GM18507 (cell line): ENCODE results near the gene SPATA33.

Experiments used
- DNase-seq: peaks from one replicate; pipeline ENCODE4 v3.0.0; 2011; ENCODE audit warnings: low read depth; ENCODE audit not compliant: insufficient read length; ENCODE audit errors: extremely low spot score
- FAIRE-seq: peaks from 2 replicates; lab custom pipeline; 2011; peaks lifted over from hg19 to GRCh38; lab: Jason Lieb, UNC

The SPATA33 gene

GRCh38 chr16:89657442-89658220 lies at the start of gene SPATA33, which contains the start of gene CHMP1A:
Gene SPATA33, plus strand, starts transcription at chr16:89657836. Its CDS starts 76 bp downstream, at chr16:89657912.
Gene CHMP1A, minus strand, starts transcription at chr16:89657708. Its CDS starts 120 bp downstream, at chr16:89657588.
- peak; percentile 72 for FAIRE-seq
- peak; percentile 98 for DNase-seq

- FAIRE-seq (no peak), DNase-seq (no peak)
Observed at GRCh38 chr16:89607937-89608740, 49.5 kb upstream of the SPATA33 start.

DNA sequence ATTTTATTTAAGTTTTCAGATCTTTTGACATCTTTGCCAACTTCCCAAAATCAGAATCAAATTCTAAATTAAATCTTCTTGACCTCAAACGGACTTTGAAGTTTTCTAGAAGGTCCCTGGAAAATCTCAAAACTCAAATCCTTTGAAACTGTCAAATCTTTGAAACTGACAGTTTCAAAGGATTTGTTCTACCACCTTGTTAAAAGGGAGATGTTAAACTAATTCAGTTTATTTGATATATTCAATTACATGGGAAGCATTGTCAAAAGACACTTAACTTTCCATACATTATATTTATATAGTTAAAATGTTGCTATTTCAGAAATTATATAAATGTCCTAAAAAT lies 47.6 kb upstream of the SPATA33 start:
- FAIRE-seq (no peak), DNase-seq (no peak)

GRCh38 chr16:89612415-89613166 lies 45.0 kb upstream of the SPATA33 start:
- no peak for FAIRE-seq
- DNase-seq = no peak

GRCh38 chr16:89613231-89613953 lies 44.2 kb upstream of the SPATA33 start, which contains the start of gene DPEP1:
Gene DPEP1, plus strand, starts transcription at chr16:89613642. Its CDS starts 16,769 bp downstream, at chr16:89630411.
- DNase-seq (no peak), FAIRE-seq (no peak)

DNA sequence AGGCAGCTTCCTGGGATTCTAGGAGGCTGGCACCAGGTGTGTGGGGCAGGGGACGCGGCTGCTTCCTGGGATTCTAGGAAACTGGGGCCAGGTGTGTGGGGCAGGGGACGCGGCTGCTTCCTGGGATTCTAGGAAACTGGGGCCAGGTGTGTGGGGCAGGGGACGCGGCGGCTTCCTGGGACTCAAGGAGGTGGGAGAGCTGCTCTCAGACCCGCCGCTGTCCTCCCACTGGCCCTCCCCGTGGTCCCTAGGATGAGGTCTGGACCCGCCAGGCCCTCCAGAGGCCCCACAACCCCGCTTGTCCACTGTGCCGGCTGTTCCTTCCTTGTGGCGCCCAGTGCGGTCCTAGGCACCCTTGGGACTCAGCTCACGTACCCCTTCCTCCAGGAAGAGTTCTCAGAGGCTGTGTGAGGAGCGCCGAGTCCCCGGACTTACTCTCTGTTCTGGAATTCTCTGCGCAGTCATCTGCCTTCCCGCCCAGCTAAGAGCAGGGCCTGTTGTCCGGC lies 43.6 kb upstream of the SPATA33 start:
- DNase-seq = no peak
- no peak for FAIRE-seq

DNA sequence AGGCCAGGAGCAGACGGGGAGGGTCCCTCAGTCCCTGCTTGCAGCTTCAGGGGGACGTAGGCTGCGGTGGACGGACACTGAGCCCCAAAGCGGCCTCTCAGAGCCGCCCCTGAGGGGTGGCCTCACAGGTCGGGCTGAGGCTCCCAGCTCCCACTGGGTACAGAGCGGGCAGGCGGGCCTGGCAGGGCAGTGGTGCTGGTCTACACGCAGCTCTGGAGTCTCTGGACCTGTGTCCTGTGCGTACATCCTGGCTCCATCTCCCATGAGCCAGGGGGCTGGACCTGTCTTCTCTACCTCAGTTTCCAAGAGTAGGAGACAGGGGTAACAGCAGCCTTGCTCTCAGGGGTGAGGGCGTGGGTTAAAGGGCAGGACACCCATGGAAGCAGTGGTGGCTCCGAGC lies 42.5 kb upstream of the SPATA33 start:
- DNase-seq (no peak), FAIRE-seq (no peak)

GRCh38 chr16:89615596-89616090 lies 42.0 kb upstream of the SPATA33 start:
- DNase-seq (no peak), FAIRE-seq (no peak)

DNA sequence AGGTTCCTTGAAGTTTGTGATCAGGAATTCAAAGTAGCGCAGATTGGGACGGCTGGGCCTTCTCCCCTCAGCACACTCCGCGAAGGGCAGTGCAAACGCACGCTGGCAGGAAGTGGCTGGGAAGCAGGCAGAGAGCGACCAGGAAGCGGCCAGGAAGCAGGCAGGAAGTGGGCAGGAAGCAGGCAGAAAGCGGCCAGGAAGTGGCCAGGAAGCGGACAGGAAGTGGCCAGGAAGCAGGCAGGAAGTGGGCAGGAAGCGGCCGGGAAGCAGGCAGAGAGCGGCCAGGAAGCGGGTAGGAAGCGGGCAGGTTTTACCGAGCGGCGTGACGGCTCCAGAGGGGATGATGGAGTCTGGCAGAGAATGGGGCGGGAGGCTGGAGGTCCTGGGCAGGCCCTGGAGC lies 41.0 kb upstream of the SPATA33 start:
- DNase-seq (no peak), FAIRE-seq (no peak)

DNA sequence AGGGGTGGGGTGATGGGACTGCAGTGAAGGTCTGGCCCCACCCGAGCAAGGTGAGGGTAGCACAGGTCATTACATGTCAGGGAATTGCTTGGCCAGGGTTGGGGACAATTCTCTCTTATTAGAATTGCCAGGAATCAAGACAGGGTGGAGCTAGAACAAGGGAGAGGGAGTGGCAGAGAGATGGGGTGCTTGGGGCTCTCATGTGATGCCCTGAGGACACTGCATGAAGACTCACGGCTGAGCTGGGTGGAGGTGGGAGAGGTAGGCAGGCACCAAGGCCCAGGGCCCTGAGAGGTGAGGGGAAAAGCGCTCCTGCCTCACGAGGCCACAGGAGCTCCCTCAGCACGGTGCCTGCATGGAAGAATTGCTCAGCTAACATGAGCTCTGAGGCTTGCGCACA lies 40.6 kb upstream of the SPATA33 start:
- DNase-seq (no peak), FAIRE-seq (no peak)

- FAIRE-seq = no peak
- no peak for DNase-seq
Observed at GRCh38 chr16:89618109-89618998, 39.3 kb upstream of the SPATA33 start.

- FAIRE-seq = no peak
Observed at GRCh38 chr16:89619840-89620239, 37.8 kb upstream of the SPATA33 start.

DNA sequence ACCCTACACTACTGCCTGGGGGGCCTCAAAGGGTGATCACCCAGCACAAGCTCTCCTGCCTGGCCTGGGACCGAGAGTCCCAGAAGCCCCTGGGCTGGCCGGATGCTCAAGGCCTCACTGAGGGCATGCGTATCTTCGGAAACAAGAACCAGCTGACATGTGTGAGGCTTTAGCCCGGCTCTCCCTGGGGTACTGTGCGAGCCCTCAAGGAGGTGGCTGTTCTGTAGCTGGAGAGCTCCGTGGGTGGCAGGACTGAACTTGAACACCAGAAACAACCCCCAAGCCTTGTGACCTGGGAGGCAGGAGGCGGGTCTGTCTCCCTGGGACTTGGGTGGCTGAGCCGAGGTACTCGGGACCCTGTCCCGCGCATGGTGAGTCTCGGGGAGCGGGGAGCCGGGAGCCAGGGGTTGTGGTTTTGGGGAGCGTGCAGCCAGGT lies 37.2 kb upstream of the SPATA33 start:
- DNase-seq (no peak), FAIRE-seq (no peak)

More at GRCh38 chr16:89619840-89620239, 37.8 kb upstream of the SPATA33 start:
- DNase-seq = no peak

GRCh38 chr16:89621136-89621697 lies 36.4 kb upstream of the SPATA33 start:
- DNase-seq = no peak
- FAIRE-seq = no peak

- DNase-seq = no peak
- no peak for FAIRE-seq
Observed at GRCh38 chr16:89621698-89622409, 35.8 kb upstream of the SPATA33 start.

DNA sequence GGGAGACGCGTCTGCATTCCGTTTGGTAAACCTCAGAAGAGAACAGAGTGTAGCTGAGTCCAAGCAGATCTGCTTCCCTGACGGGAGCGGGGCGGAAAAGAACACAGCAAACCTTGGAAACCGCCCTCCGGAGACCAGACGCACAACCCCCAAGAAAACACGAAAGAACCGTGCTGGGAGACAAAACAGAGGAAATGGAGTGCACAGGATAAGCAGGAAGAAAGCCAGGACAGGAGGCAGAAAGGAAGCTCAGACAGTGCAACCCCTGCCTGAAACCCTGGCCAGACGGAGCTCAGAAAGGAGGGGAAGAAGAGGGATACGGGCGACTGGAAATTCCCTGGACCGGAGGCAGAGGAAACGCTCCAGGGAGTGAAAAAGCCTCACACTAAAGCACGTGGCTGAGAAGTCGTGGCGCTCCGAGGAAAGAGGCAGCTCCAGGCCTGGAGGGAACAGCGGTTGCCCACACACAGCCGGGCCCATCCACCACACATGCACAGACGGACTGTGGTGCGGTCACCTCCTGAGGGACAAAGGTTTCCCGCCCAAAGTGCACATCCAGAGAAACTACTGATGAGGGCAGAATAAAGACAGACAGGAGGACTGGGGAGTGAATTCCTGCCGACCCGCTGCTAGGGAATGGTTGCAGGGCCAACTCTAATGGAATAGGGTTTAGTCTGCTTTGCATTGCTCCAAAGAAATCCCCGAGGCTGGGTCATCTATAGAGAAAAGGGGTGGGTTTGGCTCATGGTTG lies 34.0 kb upstream of the SPATA33 start:
- FAIRE-seq (no peak), DNase-seq (no peak)
